PC-9 (cell line): ENCODE data around the gene SOX10. TPM values are rescaled to one million over a fixed set of nuclear protein-coding genes. Genes with fewer than 3 reads are reported as not detected.

ENCODE experiments used
- BruUV-seq: library from RNA; stranded (reverse); fragments of 400-500 nt; replicated peaks from 2 replicates; lab custom pipeline; 2021; lab: Mats Ljungman, UMichigan
- CTCF ChIA-PET: fragments of 300-600 bp; sonication (Branson Sonifier 250); formaldehyde crosslinking; loops from one replicate; lab custom pipeline; 2022; ENCODE audit warnings: antibody characterized with exemption; lab: Charles Lee
- POLR2A ChIA-PET: fragments of 300-600 bp; sonication (Branson Sonifier 250); formaldehyde crosslinking; loops from one replicate; lab custom pipeline; 2022; ENCODE audit warnings: antibody characterized with exemption; ENCODE audit not compliant: unreplicated experiment; lab: Charles Lee
- DNase-seq, 2 experiments: peaks; one replicate each; pipeline versions ENCODE4 v3.0.0 to v3.0.0-alpha.2; 2015 to 2022; ENCODE audit warnings: mixed read lengths in 1 of 2
- H2AFZ ChIP-seq: fragments of 200-600 bp; sonication (generic); 2 replicates; pipeline ENCODE4 v1.8.1; 2017; ENCODE audit warnings: antibody characterized with exemption
- H3F3A ChIP-seq: fragments of 200-600 bp; sonication (generic); 2 replicates; pipeline ENCODE4 v1.8.1; 2017; ENCODE audit warnings: antibody characterized with exemption, mild to moderate bottlenecking, low read depth; ENCODE audit not compliant: insufficient read depth
- H3K27ac ChIP-seq: fragments of 200-600 bp; sonication (generic); 2 replicates; pipeline ENCODE4 v1.6.1; 2016; ENCODE audit warnings: mixed run types
- H3K27me3 ChIP-seq: fragments of 200-600 bp; sonication (generic); 2 replicates; pipeline ENCODE4 v1.6.1; 2016; ENCODE audit warnings: low read depth, mixed run types; ENCODE audit not compliant: insufficient read depth
- H3K36me3 ChIP-seq: fragments of 200-600 bp; sonication (generic); 2 replicates; pipeline ENCODE4 v1.6.1; 2016; ENCODE audit warnings: low read depth, mixed run types
- H3K4me1 ChIP-seq: fragments of 200-600 bp; sonication (generic); replicated peaks from 2 replicates; pipeline ENCODE4 v1.6.1; 2016; ENCODE audit warnings: mixed run types; ENCODE audit not compliant: insufficient read depth
- H3K4me2 ChIP-seq: fragments of 200-600 bp; sonication (generic); 2 replicates; pipeline ENCODE4 v1.6.1; 2017; ENCODE audit warnings: mixed run types
- H3K4me3 ChIP-seq: fragments of 200-600 bp; sonication (generic); 2 replicates; pipeline ENCODE4 v1.6.1; 2016; ENCODE audit warnings: mixed run types
- H3K79me2 ChIP-seq: fragments of 200-600 bp; sonication (generic); 2 replicates; pipeline ENCODE4 v1.6.1; 2017; ENCODE audit warnings: low read depth, mixed run types
- H3K9me2 ChIP-seq: fragments of 200-600 bp; sonication (generic); 2 replicates; pipeline ENCODE4 v1.8.1; 2017; ENCODE audit warnings: mild to moderate bottlenecking; ENCODE audit not compliant: insufficient read depth
- H3K9me3 ChIP-seq: fragments of 200-600 bp; sonication (generic); 2 replicates; pipeline ENCODE4 v1.8.1; 2016; ENCODE audit warnings: low read depth; ENCODE audit not compliant: insufficient read depth
- H4K20me1 ChIP-seq: fragments of 200-600 bp; sonication (generic); 2 replicates; pipeline ENCODE4 v1.8.1; 2017; ENCODE audit not compliant: insufficient read depth
- EZH2 ChIP-seq: fragments of 200-600 bp; sonication (generic); IDR thresholded peaks from 2 replicates; pipeline ENCODE4 v1.8.0; 2017; ENCODE audit warnings: antibody characterized with exemption, low read depth
- intact Hi-C: fragments of 100-400 bp; cut with micrococcal nuclease; formaldehyde crosslinking; loops from one replicate; pipeline ENCODE4 v1.10.0; 2022; ENCODE audit not compliant: unreplicated experiment
- total RNA-seq: library from RNA; stranded (reverse); gene quantifications from 2 replicates; pipeline ENCODE4 v1.2.3, GENCODE V29; 2021
- TF ChIP-seq, protein P1 (sequence below): fragments of 200-600 bp; sonication (generic); conservative IDR thresholded peaks from 2 replicates; pipeline ENCODE4 v1.6.1; 2017; ENCODE audit warnings: mixed run types, antibody characterized with exemption, mild to moderate bottlenecking, moderate library complexity

The SOX10 gene
- total RNA-seq, 1 experiment from 2014 or later, result not detected

DNA sequence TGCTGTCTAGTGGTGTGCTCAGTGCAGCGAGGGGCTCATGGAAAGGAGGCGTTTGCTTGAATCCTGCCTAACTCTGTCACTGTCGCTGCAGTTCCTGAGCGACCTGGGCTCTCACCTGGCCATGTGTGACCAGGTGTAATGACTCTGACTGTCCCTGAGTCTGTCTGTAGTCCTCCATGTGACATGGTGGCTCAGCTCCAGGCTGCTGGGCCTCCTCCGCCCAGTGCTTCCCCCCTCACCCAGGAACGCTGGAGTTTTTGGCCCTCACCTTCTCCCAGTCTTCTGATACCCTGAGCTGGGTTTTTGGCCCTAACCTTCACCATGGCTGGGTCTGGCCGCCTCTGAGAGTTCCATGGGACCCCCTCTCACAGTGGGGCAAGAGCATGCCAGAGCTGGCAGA lies 58.0 kb downstream of the SOX10 start:
- Histone ChIP-seq H3K9me2 (no peaks in the 10 kb centered on the region), H3K9me3 (no peaks in the 10 kb centered on the region), H3K27ac (no peak overlapping the region), H3K4me3 (no peak overlapping the region), H3F3A (peaks cover 24% of the 10 kb centered on the region; the same call in 1 of the 2 replicates), H2AFZ (no peak overlapping the region), H3K79me2 (no peaks in the 10 kb centered on the region), H4K20me1 (peaks cover 65% of the 10 kb centered on the region), H3K27me3 (no peaks in the 10 kb centered on the region), H3K4me2 (no peak overlapping the region), H3K4me1 (no peaks in the 10 kb centered on the region), H3K36me3 (peaks cover 27% of the 10 kb centered on the region)
- TF ChIP-seq EZH2, result no peak
- TF ChIP-seq, protein P1, sequence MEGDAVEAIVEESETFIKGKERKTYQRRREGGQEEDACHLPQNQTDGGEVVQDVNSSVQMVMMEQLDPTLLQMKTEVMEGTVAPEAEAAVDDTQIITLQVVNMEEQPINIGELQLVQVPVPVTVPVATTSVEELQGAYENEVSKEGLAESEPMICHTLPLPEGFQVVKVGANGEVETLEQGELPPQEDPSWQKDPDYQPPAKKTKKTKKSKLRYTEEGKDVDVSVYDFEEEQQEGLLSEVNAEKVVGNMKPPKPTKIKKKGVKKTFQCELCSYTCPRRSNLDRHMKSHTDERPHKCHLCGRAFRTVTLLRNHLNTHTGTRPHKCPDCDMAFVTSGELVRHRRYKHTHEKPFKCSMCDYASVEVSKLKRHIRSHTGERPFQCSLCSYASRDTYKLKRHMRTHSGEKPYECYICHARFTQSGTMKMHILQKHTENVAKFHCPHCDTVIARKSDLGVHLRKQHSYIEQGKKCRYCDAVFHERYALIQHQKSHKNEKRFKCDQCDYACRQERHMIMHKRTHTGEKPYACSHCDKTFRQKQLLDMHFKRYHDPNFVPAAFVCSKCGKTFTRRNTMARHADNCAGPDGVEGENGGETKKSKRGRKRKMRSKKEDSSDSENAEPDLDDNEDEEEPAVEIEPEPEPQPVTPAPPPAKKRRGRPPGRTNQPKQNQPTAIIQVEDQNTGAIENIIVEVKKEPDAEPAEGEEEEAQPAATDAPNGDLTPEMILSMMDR, result no peak
- intact Hi-C loops, result no loop called here
- CTCF ChIA-PET, result interaction anchor here (0.7 kb wide), 2 partner anchors 30 to 39 kb away, joined by 6 to 16 read pairs; no protein-coding TSS in a partner anchor
- DNase-seq, result no peak
- POLR2A ChIA-PET, result interaction anchor here (0.7 kb wide), 1 partner anchor 345 kb away, joined by 4 read pairs; no protein-coding TSS in a partner anchor
- BruUV-seq, result no TSS peak

DNA sequence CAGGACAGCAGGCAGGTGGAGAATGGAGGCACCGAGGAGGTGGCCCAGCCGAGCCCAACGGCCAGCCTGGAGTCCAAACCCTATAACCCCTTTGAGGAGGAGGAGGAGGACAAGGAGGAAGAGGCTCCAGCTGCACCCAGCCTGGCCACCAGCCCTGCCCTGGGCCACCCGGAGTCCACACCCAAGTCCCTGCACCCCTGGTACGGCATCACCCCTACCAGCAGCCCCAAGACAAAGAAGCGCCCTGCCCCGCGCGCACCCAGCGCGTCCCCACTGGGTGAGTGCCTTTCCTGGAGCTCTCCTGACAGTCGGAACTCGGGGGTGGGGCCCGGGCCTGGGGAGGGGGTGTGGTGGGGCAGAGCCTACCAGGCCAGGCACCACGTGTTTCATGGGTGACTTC lies 58.6 kb downstream of the SOX10 start:
- no peaks in the 10 kb centered on the region for H3K27me3 ChIP-seq
- H3K27ac ChIP-seq, result no peak overlapping the region
- H4K20me1 ChIP-seq, result peaks cover 60% of the 10 kb centered on the region
- H2AFZ ChIP-seq, result no peak overlapping the region
- POLR2A ChIA-PET, result no interaction called here
- intact Hi-C loops, result no loop called here
- H3K9me3 ChIP-seq, result no peaks in the 10 kb centered on the region
- no peaks in the 10 kb centered on the region for H3K9me2 ChIP-seq
- peaks cover 23% of the 10 kb centered on the region; the same call in 1 of the 2 replicates for H3F3A ChIP-seq
- H3K4me1 ChIP-seq, result no peaks in the 10 kb centered on the region
- TF ChIP-seq EZH2, result no peak
- TF ChIP-seq, protein P1, result no peak
- CTCF ChIA-PET, result no interaction called here
- no peak overlapping the region for H3K4me3 ChIP-seq
- H3K36me3 ChIP-seq, result peaks cover 30% of the 10 kb centered on the region
- H3K79me2 ChIP-seq, result no peaks in the 10 kb centered on the region
- no peak for DNase-seq
- no TSS peak for BruUV-seq
- H3K4me2 ChIP-seq, result no peak overlapping the region

DNA sequence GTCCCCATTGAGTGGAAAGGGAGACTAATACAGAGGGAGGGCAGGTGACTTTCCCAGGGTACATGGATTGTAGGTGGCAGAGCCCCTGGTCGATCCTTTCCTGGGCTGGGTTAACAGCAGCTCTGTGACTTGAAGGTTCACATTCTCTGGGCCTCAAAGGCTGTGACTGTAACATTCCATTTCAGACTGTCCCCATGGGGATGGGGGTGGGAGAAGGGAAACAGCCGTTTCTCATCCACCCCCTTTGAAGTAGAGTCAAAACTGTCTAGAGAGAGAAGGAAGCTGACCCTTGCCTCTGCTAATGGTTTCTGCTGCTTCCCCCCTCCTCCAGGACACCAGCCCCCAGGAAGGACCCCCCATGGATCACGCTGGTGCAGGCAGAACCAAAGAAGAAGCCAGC lies 59.0 kb downstream of the SOX10 start:
- H3K4me1 ChIP-seq, result no peaks in the 10 kb centered on the region
- no peak for TF ChIP-seq EZH2
- TF ChIP-seq, protein P1, result no peak
- ChIA-PET CTCF (no interaction called here), POLR2A (interaction anchor here (0.5 kb wide), 1 partner anchor 315 kb away, joined by 3 read pairs; no protein-coding TSS in a partner anchor)
- intact Hi-C loops, result no loop called here
- H3K9me2 ChIP-seq, result no peaks in the 10 kb centered on the region
- H3K27ac ChIP-seq, result no peak overlapping the region
- BruUV-seq, result no TSS peak
- H3K79me2 ChIP-seq, result no peaks in the 10 kb centered on the region
- no peak overlapping the region for H3K4me3 ChIP-seq
- peaks cover 18% of the 10 kb centered on the region; the same call in 1 of the 2 replicates for H3F3A ChIP-seq
- DNase-seq, result no peak
- no peaks in the 10 kb centered on the region for H3K27me3 ChIP-seq
- no peak overlapping the region for H3K4me2 ChIP-seq
- H3K36me3 ChIP-seq, result peaks cover 31% of the 10 kb centered on the region
- H2AFZ ChIP-seq, result no peak overlapping the region
- H3K9me3 ChIP-seq, result no peaks in the 10 kb centered on the region
- peaks cover 55% of the 10 kb centered on the region for H4K20me1 ChIP-seq
